NCI-H2029 (cell line): ENCODE data around the gene SNRK.
"Not testable (repeated sequence)": the region's sequence is repeated elsewhere in the genome, so short reads cannot be mapped to it uniquely, and the experiment has no call there.

ENCODE experiments used
- DNase-seq: peaks from one replicate; lab custom pipeline; 2025; lab: John Stamatoyannopoulos, UW

Gene SNRK

GRCh38 chr3:43346978-43347749, 60.8 kb downstream of the SNRK start:
- no peak for DNase-seq

- DNase-seq: no peak
Measured at GRCh38 chr3:43347774-43348173, 61.4 kb downstream of the SNRK start.

GRCh38 chr3:43348350-43348749, 62.0 kb downstream of the SNRK start:
- no peak for DNase-seq

GRCh38 chr3:43348852-43349574, 62.7 kb downstream of the SNRK start:
- DNase-seq: no peak

- no peak for DNase-seq
Measured at GRCh38 chr3:43349716-43350115, 63.4 kb downstream of the SNRK start.

GRCh38 chr3:43353393-43353792, 67.1 kb downstream of the SNRK start:
- DNase-seq: no peak

GRCh38 chr3:43353923-43354670, 67.8 kb downstream of the SNRK start:
- no peak for DNase-seq

- DNase-seq: not testable (repeated sequence)
Measured at GRCh38 chr3:43356033-43356432, 69.7 kb downstream of the SNRK start.

GRCh38 chr3:43361077-43361476, 74.7 kb downstream of the SNRK start:
- no peak for DNase-seq

GRCh38 chr3:43362183-43362582, 75.8 kb downstream of the SNRK start:
- no peak for DNase-seq

- DNase-seq: no peak
Measured at GRCh38 chr3:43362961-43363360, 76.6 kb downstream of the SNRK start.

GRCh38 chr3:43363621-43364266, 77.4 kb downstream of the SNRK start:
- DNase-seq: no peak

GRCh38 chr3:43364494-43364893, 78.2 kb downstream of the SNRK start:
- DNase-seq: no peak

- no peak for DNase-seq
Measured at GRCh38 chr3:43364926-43365325, 78.6 kb downstream of the SNRK start.

- DNase-seq: no peak
Measured at GRCh38 chr3:43365601-43366305, 79.4 kb downstream of the SNRK start.

- DNase-seq: no peak
Measured at GRCh38 chr3:43366481-43366880, 80.1 kb downstream of the SNRK start.

- no peak for DNase-seq
Measured at GRCh38 chr3:43366885-43367284, 80.5 kb downstream of the SNRK start.

GRCh38 chr3:43369404-43370292, 83.3 kb downstream of the SNRK start:
- no peak for DNase-seq

- DNase-seq: no peak
Measured at GRCh38 chr3:43370293-43370980, 84.1 kb downstream of the SNRK start.

GRCh38 chr3:43371494-43371893, 85.2 kb downstream of the SNRK start:
- no peak for DNase-seq
